ENCODE results near the gene ACAA1. TPM values are rescaled to one million over a fixed set of nuclear protein-coding genes. Genes with fewer than 3 reads are reported as not detected.

ACAA1 gene
- total RNA-seq, 1 donor from 2014 or later: 26.2 TPM

Small RNA genes within 50 kb of the gene (small RNA-seq; reads per million reads assigned to genes)
- gene RF00019: not detected

Other genes with a start within 250 kb of the ACAA1 start
- gene VILL, start 146.3 kb downstream of the ACAA1 start, total RNA-seq: 13.6 TPM
- gene PLCD1, start 107.5 kb downstream of the ACAA1 start, total RNA-seq: 4.4 TPM
- 0.78 TPM for gene DLEC1, start 97.9 kb downstream of the ACAA1 start, total RNA-seq
- gene MYD88, start 1.5 kb upstream of the ACAA1 start, total RNA-seq: 2.7 TPM
- gene OXSR1, start 28.4 kb upstream of the ACAA1 start, total RNA-seq: 54.9 TPM
- 0.94 TPM for gene SLC22A13, start 128.7 kb upstream of the ACAA1 start, total RNA-seq
- gene SLC22A14, start 145.2 kb upstream of the ACAA1 start, total RNA-seq: 0.31 TPM
- gene XYLB, start 209.7 kb upstream of the ACAA1 start, total RNA-seq: 7.3 TPM

Data from occipital lobe (tissue), 2 donors.